ENCODE data around the gene DROSHA.
"Not testable (repeated sequence)": the region's sequence is repeated elsewhere in the genome, so short reads cannot be mapped to it uniquely, and the experiment has no call there.

Gene DROSHA

DNA sequence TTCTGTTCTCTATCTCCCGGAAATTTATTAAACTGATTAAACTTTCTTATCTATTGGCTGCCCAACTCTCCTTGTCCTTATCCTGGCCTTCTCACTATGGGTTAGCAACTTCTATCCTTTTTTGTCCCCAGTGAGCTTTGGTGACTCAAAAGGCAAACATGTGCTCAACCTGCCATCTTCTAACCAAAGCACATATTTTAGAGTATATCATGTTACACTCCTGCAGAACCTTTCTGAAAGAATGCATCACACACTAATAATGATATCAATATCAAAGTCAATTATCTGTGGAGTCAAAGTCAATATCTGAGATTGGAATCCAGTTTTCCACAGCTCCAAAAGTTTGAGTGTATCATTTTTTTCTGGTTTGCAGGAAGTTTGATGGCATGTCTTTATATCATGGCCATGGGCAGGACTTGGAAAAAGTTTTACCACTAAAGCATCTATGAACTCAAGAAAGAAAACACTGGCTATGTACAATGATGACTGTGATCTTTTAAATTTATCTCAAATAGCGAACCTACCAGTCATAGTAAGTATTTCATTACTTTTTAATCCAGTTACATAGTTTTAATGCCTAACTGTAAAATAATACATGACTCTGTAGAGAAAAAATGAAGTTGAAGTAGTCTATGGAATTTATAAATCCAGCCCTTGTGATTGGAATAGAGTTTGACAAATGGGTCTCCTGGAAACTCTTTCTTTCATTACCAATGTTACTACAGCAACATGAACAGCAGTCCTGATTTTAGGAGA is 166.8 kb downstream of the DROSHA start:
- TF ChIP-seq, protein P1, sequence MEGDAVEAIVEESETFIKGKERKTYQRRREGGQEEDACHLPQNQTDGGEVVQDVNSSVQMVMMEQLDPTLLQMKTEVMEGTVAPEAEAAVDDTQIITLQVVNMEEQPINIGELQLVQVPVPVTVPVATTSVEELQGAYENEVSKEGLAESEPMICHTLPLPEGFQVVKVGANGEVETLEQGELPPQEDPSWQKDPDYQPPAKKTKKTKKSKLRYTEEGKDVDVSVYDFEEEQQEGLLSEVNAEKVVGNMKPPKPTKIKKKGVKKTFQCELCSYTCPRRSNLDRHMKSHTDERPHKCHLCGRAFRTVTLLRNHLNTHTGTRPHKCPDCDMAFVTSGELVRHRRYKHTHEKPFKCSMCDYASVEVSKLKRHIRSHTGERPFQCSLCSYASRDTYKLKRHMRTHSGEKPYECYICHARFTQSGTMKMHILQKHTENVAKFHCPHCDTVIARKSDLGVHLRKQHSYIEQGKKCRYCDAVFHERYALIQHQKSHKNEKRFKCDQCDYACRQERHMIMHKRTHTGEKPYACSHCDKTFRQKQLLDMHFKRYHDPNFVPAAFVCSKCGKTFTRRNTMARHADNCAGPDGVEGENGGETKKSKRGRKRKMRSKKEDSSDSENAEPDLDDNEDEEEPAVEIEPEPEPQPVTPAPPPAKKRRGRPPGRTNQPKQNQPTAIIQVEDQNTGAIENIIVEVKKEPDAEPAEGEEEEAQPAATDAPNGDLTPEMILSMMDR (conservative IDR thresholded peaks at IDR 0.05), result no peak
- no peak overlapping the region for H3K27ac ChIP-seq

DNA sequence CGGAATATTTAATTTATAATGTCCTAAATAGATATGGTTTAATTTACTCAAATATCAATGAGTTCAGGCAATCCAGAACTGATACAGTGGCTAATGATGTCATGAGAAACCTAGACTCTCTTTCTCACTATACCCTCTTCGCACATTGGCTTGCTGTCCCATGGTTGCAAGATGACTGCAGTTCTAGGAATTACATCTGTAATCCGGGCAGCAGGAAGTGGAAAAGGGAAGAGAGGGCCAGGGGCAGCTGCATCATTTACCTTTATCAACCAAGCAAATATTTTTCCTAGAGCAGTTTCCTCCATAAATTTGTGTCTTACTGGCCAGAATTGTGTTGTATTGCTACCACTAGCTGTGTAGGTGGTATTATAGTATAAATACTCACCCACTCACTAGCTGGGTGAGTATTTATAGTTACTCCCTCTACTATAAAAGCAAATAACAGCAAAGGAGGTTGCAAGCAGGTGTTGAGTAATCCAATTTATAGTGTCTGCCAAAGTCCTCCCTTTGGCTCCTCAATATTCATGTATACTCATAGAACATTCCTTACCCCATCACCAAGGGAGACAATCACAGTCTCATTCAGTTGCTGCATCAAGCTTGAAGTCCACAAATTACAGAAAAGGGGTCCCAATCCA is 168.8 kb downstream of the DROSHA start:
- no peak overlapping the region for H3K27ac ChIP-seq
- TF ChIP-seq, protein P1 (conservative IDR thresholded peaks at IDR 0.05), result no peak

DNA sequence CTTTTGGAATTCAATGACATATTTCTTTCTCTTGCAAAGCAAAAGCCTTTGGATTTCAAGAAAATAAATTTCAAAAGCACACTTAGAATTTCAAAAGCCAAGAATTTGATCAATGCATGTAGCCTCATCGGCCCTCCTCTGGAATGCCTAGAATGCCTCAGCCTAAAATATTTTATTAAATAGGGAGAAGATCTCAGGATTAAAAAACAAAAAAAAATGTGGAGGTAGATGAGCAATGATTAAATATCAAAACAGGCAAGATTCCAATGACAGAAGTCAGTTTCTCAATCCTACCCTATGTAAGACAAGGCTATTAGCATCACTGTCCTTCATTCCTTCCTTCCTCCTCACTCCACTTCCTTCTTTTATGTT is 169.4 kb downstream of the DROSHA start:
- no peak overlapping the region for H3K27ac ChIP-seq

DNA sequence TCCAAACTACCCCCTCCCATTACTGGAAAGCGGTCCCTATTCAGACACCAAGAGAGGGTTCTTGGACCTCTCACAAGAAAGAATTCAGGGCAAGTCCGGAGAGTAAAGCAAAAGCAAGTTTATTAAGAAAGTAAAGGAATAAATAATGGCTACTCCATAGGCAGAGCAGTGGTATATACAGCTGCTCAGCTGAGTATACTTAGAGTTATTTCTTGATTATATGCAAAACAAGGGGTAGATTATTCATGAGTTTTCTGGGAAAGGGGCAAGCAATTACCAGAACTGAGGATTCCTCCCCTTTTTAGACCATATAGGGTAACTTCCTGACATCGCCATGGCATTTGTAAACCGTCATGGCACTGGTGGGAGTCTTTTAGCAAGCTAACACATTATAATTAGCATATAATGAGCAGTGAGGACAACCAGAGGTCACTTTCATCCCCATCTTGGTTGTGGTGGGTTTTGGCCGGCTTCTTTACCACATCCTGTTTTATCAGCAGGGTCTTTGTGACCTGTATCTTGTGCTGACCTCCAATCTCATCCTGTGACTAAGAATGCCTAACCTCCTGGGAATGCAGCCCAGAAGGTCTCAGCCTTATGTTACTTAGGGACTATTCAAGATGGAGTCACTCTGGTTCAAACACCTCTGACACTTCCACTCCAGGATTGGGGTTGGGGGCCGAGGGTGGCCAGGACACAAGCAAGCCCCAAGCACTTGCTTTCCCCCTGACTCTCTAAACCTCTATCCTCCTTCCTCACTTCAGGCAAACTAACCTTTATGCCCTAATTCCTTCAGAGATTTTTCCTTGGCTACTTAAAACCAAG is 170.0 kb downstream of the DROSHA start:
- not testable (repeated sequence) for H3K27ac ChIP-seq

More for the DNA sequence above, 169.4 kb downstream of the DROSHA start:
- TF ChIP-seq, protein P1 (conservative IDR thresholded peaks at IDR 0.05), result no peak

DNA sequence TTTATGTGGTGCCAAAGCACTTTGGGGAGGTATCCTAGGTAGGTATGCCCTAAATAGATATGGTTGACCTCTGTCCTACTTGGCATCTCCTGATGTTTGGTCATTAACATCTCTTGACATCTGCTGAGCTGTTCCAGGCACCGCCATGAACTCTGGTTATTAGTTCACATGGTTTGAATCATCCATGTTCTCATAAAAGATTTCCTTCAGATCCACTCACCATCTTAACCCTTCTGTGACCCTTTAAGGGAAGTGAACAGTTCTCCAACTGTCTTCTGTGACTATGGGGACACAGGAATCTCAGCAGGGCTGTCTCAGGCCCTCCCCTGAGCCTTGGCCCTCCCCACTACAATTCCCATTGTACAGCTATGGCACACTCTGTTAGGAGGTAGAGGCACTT is 170.7 kb downstream of the DROSHA start:
- no peak overlapping the region for H3K27ac ChIP-seq
- TF ChIP-seq, protein P1 (conservative IDR thresholded peaks at IDR 0.05), result no peak

DNA sequence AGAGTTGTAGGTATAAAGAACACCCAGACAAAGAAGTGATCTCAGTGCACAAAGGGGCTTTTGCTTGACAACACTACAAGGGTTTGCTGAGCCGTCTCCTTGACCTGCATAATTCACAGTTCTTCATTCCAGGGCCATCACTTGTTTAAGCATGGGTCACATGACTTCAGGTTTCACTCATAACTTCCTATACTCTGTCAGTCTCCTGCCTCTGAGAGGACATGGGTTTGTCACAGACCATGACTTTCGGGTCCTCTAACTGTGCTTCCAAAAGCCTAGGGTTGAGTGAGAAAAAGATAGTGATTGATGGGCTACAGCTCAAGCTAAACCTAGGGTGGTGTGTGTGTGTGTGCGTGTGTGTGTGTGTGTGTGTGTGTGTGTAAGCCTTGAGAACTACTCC is 172.1 kb downstream of the DROSHA start:
- TF ChIP-seq, protein P1 (conservative IDR thresholded peaks at IDR 0.05), result no peak
- no peak overlapping the region for H3K27ac ChIP-seq

DNA sequence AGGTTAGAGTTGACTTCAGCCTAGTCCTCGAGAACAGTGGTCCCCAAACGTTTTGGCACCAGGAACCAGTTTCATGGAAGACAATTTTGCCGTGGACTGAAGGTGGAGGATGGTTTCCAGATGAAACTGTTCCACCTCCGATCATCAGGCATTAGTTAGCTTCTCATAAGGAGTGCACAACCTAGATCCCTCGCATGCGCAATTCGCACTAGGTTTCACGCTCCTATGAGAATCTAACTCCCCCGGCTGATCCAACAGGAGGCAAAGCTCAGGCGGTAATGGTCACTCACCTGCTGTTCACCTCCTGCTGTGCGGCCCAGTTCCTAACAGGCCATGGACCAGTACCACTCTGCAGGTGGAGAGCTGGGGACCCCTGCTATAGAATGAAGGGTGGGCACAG is 174.9 kb downstream of the DROSHA start:
- H3K27ac ChIP-seq, result no peak overlapping the region
- TF ChIP-seq, protein P1 (conservative IDR thresholded peaks at IDR 0.05), result no peak
